Measurements from ENCODE around the gene NPAS1. TPM values are rescaled to one million over a fixed set of nuclear protein-coding genes. Genes with fewer than 3 reads are reported as not detected.

Gene NPAS1
- total and polyA plus RNA-seq, 2 of the 13 experiments (the other 11 are each of a cell fraction or from before 2014, with no cell fraction given): 0.35 to 2.9 TPM

DNA sequence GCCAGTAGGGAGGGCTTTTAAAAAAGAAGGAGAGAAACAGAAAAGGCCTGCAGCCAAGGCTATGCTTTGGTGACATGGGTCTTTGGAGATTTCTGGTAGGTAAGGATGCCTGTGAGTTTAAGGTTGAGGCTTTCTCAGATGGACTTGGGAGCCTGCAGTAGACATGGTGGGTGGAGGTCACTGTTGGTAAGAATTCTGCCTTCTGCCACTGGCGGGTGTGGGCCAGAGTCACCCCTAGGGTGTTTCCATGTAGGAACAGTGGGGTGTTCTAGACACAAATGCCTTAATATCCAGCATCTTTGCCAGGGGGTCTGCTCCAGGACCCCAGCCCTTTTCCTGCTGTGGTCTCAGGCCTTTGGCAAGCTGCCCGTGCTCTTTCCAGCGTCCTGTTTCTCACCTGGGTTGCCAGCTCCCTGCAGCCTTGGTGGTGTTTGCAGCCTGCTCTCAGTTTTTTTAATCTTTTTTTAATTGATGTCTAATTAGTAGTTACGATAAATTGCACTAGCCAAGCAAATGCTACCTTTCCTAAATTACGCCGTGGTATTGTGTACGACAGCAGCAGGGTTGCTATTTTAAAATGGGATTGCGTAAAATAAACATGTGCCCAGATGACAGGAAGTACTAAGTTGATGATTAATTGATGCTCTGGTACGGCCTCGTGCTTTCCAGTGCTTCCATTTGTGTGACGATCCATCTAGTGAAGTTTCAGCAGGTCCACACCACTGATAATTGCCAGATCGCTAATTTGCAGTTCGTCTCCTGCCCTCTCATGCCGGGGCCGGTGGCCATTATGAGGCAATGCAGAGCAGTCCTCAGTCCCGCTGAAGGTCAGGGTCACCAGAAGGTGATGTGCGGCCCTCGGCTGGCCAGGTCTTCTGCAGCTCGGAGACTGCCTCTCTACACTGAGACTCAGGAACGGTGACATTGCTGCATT, 35.3 kb upstream of the NPAS1 start (continued):
- TF ChIP-seq NFIB (CRISPR knock-in tag; IDR thresholded peaks at IDR 0.05; ENCODE audit: borderline replicate concordance) (no peak), ZNF260 (CRISPR knock-in tag; IDR thresholded peaks at IDR 0.05; ENCODE audit: borderline replicate concordance, low read depth) (no peak), GABPB1 (CRISPR knock-in tag; IDR thresholded peaks at IDR 0.05) (peak; percentile 80), FOXP1 (IDR thresholded peaks at IDR 0.05) (peak; percentile 67), FOXP1 (CRISPR knock-in tag; IDR thresholded peaks at IDR 0.05) (peak; percentile 88), ZNF891 (CRISPR knock-in tag; IDR thresholded peaks at IDR 0.05) (peak; percentile 64; the same call in 1 of the 2 replicates), ZNF782 (CRISPR knock-in tag; IDR thresholded peaks at IDR 0.05; ENCODE audit: borderline replicate concordance) (peak; percentile 52; the same call in 1 of the 2 replicates), ZNF792 (CRISPR knock-in tag; IDR thresholded peaks at IDR 0.05) (peak; percentile 69), ZZZ3 (CRISPR knock-in tag; IDR thresholded peaks at IDR 0.05; ENCODE audit: borderline replicate concordance) (no peak), HNRNPK (IDR thresholded peaks at IDR 0.05; ENCODE audit: low read depth, low read length, poor library complexity, severe bottlenecking) (no peak), IKZF1 (IDR thresholded peaks at IDR 0.05) (no peak), SIX1 (CRISPR knock-in tag; IDR thresholded peaks at IDR 0.05; ENCODE audit: borderline replicate concordance) (peak; percentile 21; the same call in 1 of the 2 replicates), HIVEP1 (CRISPR knock-in tag; IDR thresholded peaks at IDR 0.05) (no peak), FOXJ3 (CRISPR knock-in tag; IDR thresholded peaks at IDR 0.05; ENCODE audit: borderline replicate concordance) (peak; percentile 87), TBP (CRISPR knock-in tag; IDR thresholded peaks at IDR 0.05) (no peak), ZFP36L1 (CRISPR knock-in tag; IDR thresholded peaks at IDR 0.05) (no peak), GTF3A (CRISPR knock-in tag; conservative IDR thresholded peaks at IDR 0.05) (no peak), JDP2 (CRISPR knock-in tag; IDR thresholded peaks at IDR 0.05; ENCODE audit: borderline replicate concordance) (no peak), TBL1XR1 (IDR thresholded peaks at IDR 0.05; ENCODE audit: borderline replicate concordance, low read length, partially characterized antibody) (no peak), REXO4 (CRISPR knock-in tag; IDR thresholded peaks at IDR 0.05; ENCODE audit: borderline replicate concordance) (no peak), CHD4 (IDR thresholded peaks at IDR 0.05; ENCODE audit: borderline replicate concordance, low read length) (no peak), ISX (CRISPR knock-in tag; conservative IDR thresholded peaks at IDR 0.05) (no peak)
- TF ChIP-seq, protein P1, sequence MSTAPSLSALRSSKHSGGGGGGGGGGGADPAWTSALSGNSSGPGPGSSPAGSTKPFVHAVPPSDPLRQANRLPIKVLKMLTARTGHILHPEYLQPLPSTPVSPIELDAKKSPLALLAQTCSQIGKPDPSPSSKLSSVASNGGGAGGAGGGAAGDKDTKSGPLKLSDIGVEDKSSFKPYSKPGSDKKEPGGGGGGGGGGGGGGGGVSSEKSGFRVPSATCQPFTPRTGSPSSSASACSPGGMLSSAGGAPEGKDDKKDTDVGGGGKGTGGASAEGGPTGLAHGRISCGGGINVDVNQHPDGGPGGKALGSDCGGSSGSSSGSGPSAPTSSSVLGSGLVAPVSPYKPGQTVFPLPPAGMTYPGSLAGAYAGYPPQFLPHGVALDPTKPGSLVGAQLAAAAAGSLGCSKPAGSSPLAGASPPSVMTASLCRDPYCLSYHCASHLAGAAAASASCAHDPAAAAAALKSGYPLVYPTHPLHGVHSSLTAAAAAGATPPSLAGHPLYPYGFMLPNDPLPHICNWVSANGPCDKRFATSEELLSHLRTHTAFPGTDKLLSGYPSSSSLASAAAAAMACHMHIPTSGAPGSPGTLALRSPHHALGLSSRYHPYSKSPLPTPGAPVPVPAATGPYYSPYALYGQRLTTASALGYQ (CRISPR knock-in tag; IDR thresholded peaks at IDR 0.05): peak; percentile 87
- TF ChIP-seq, protein P2, sequence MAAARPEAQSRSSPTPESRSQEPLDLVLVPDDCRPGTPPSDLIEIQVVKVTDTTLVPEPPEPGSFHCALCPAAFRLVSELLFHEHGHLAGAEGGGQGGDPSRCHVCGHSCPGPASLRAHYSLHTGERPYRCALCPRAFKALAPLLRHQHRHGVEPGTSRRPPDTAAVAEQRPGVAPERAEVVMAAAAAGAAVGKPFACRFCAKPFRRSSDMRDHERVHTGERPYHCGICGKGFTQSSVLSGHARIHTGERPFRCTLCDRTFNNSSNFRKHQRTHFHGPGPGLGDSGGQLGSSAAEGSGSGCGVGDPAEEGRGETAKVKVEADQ (CRISPR knock-in tag; IDR thresholded peaks at IDR 0.05; ENCODE audit: borderline replicate concordance): no peak; the same call in 1 of the 2 replicates
- TF ChIP-seq, protein P3, sequence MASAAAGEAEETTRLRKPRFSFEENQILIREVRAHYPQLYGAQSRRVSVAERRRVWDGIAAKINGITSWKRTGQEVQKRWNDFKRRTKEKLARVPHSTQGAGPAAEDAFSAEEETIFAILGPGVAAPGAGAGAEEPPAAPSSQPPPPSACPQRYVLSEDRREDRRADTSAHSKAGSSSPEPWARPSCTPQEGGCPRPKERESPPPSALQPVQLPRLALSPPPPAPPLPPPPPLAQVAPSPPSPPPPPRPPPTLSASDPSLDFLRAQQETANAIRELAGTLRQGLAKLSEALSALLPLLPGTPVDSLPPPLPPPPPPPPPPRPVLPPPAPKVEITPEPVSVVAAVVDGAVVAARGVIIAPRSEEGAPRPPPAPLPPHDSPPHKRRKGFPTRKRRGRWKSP (CRISPR knock-in tag; IDR thresholded peaks at IDR 0.05): peak; percentile 86; the same call in 1 of the 2 replicates
- TF ChIP-seq, protein P4, sequence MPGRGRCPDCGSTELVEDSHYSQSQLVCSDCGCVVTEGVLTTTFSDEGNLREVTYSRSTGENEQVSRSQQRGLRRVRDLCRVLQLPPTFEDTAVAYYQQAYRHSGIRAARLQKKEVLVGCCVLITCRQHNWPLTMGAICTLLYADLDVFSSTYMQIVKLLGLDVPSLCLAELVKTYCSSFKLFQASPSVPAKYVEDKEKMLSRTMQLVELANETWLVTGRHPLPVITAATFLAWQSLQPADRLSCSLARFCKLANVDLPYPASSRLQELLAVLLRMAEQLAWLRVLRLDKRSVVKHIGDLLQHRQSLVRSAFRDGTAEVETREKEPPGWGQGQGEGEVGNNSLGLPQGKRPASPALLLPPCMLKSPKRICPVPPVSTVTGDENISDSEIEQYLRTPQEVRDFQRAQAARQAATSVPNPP (CRISPR knock-in tag; IDR thresholded peaks at IDR 0.05): no peak
